ENCODE data around the gene SLC38A10. TPM values are rescaled to one million over a fixed set of nuclear protein-coding genes. Genes with fewer than 3 reads are reported as not detected.

Gene SLC38A10
- total RNA-seq, 1 experiment from 2014 or later, result 43.8 TPM

- Histone ChIP-seq H3K79me2 (ENCODE audit: insufficient read depth, low read length) (no peaks in the 10 kb centered on the region), H3K18ac (ENCODE audit: insufficient read length, low read depth, low read length) (no peak overlapping the region), H3K27me3 (ENCODE audit: insufficient read depth, low read length) (no peaks in the 10 kb centered on the region), H2BK12ac (ENCODE audit: insufficient read length, low read depth, low read length) (no peak overlapping the region), H2BK20ac (ENCODE audit: low read depth, low read length, poor library complexity, severe bottlenecking) (no peak overlapping the region), H3T11ph (ENCODE audit: low read length) (no peak overlapping the region), H2AK5ac (ENCODE audit: insufficient read length, low read length) (no peak overlapping the region), H3K4me2 (ENCODE audit: insufficient read depth, insufficient read length, low read length) (no peak overlapping the region), H3K79me1 (ENCODE audit: insufficient read depth, low read depth, low read length, poor library complexity, severe bottlenecking) (no peaks in the 10 kb centered on the region), H3K9ac (ENCODE audit: extremely low read depth, insufficient read length, low read length) (no peak overlapping the region), H2BK120ac (ENCODE audit: low read depth, low read length, poor library complexity, severe bottlenecking) (no peak overlapping the region), H3K56ac (ENCODE audit: insufficient read length, low read depth, low read length) (no peak overlapping the region), H2BK15ac (ENCODE audit: low read depth, low read length) (no peak overlapping the region), H3K23me2 (ENCODE audit: insufficient read length, low read depth, low read length, poor library complexity, severe bottlenecking) (no peaks in the 10 kb centered on the region), H3K23ac (ENCODE audit: insufficient read length, low read depth, low read length) (no peak overlapping the region), H3K14ac (ENCODE audit: insufficient read depth, low read length) (no peak overlapping the region; the same call in 1 of the 2 replicates), H4K5ac (ENCODE audit: insufficient read length, low read depth, low read length) (no peak overlapping the region), H3K9me3 (ENCODE audit: control insufficient read depth, low read depth, low read length) (no peaks in the 10 kb centered on the region), H3K4ac (ENCODE audit: low read depth, low read length) (no peak overlapping the region), H4K8ac (replicated peaks; ENCODE audit: insufficient read length, low read depth, low read length) (no peak overlapping the region), H3K27ac (ENCODE audit: insufficient read length, low read depth, low read length) (no peak overlapping the region), H2BK5ac (ENCODE audit: insufficient read length, low read length) (no peak overlapping the region), H4K91ac (ENCODE audit: insufficient read length, low read depth, low read length) (no peak overlapping the region), H2AFZ (ENCODE audit: low read length) (no peak overlapping the region), H4K20me1 (ENCODE audit: control insufficient read depth, insufficient read depth, insufficient read length) (no peaks in the 10 kb centered on the region), H3K4me1 (ENCODE audit: insufficient read depth, low read length) (no peaks in the 10 kb centered on the region)
- H3K9me3 Mint-ChIP-seq, result no peaks in the 10 kb centered on the region
- no peak overlapping the region for H3K27ac Mint-ChIP-seq
- peaks cover 6 to 16% of the 10 kb centered on the region in 2 experiments for H3K4me1 Mint-ChIP-seq
- H3K36me3 Mint-ChIP-seq (ENCODE audit: insufficient read depth in 1 of 3, low read depth in 3 of 3), result no peaks in the 10 kb centered on the region
- no peak for DNase-seq
- H3K4me3 Mint-ChIP-seq, result no peak overlapping the region
- peaks cover 6% of the 10 kb centered on the region for H3K27me3 Mint-ChIP-seq (ENCODE audit: low read depth)
- no CpG with 5 or more reads among the region's 22 CpGs for WGBS (ENCODE audit: extremely low coverage, insufficient read length, low lambda C conversion rate)
- TF ChIP-seq CTCF (conservative IDR thresholded peaks at IDR 0.05), result no peak
These were observed 30.0 kb upstream of the SLC38A10 start for GRCh38 chr17:81324851-81325713.

Measured in H9 (cell line).